ENCODE results near the gene PLPPR1.

GRCh38 chr9:101336091-101336490, 307.6 kb downstream of the PLPPR1 start:
- TF ChIP-seq CTCF (IDR thresholded peaks at IDR 0.05) (no peak), POLR2A (IDR thresholded peaks at IDR 0.05) (no peak), EP300 (IDR thresholded peaks at IDR 0.05) (no peak)
